ENCODE results near the gene TOMM40L. TPM values are rescaled to one million over a fixed set of nuclear protein-coding genes. Genes with fewer than 3 reads are reported as not detected.
"Not testable (repeated sequence)": the region's sequence is repeated elsewhere in the genome, so short reads cannot be mapped to it uniquely, and the experiment has no call there.

TOMM40L gene
- total and polyA plus RNA-seq, 8 donors = 9.2 to 15.6 (median 11.1) TPM

DNA sequence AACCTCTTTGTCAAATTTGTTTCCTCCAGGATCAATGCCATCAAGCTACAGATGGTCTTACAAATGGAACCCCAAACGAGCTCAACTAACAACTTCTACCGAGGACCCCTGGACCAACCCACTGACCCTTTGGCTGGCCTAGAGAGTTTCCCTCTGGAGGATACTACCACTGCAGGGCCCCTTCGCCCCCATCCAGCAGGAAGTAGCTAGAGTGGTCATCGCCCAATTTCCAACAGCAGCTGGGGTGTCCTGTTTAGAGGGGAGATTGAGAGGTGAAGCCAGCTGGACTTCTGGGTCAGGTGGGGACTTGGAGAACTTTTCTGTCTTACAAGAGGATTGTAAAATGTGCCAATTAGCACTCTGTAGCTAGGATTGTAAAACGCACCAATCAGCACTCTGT, 31.2 kb downstream of the TOMM40L start:
- H3K9me3 ChIP-seq = peaks cover 0 to 18% of the 10 kb centered on the region in 2 donors
- H3K4me3 ChIP-seq; intact Hi-C loops (cut with DNase I); H3K4me1 ChIP-seq; ATAC-seq; DNase-seq; H3K36me3 ChIP-seq; H3K27ac ChIP-seq: not testable (repeated sequence)
- H3K27me3 ChIP-seq = peaks cover 18 to 52% of the 10 kb centered on the region in 2 donors

GRCh38 chr1:161258439-161259344, 32.8 kb downstream of the TOMM40L start, which contains the start of gene PCP4L1:
Gene PCP4L1, plus strand, starts transcription at chr1:161258745. Its CDS starts 230 bp downstream, at chr1:161258975.
- ATAC-seq = peak; percentile 94
- H3K4me3 ChIP-seq = peak within 1 kb of the TSS; percentile 32 to 35
- peak; percentile 15 to 84 (median 58) for DNase-seq
- H3K36me3 ChIP-seq = no peaks in the 10 kb centered on the region
- no peak within 1 kb of the TSS for H3K27ac ChIP-seq
- peaks cover 4 to 9% of the 10 kb centered on the region in 2 donors for H3K4me1 ChIP-seq
- peaks cover 0 to 18% of the 10 kb centered on the region in 2 donors for H3K9me3 ChIP-seq
- intact Hi-C loops (cut with DNase I) = no loop called here
- no peak for TF ChIP-seq CTCF (IDR thresholded peaks at IDR 0.05)
- H3K27me3 ChIP-seq = peaks cover 18 to 53% of the 10 kb centered on the region in 2 donors

DNA sequence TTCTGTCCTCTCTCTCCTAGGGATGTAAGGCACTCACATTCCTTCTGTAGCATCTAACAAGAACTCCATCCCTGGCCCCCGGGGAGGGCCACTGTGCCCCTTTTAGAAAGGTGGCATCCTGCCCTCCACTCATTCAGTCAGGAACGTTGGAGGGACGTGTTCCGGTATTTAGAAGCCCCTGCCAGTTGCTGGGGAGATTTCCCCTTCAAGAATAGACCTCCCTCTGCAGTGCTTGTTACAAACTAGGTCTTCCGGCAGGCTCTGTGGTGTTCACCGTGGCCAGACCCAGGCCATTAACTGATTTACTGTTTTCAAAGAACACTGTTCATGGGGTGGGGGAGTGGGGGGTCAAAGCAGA, 33.5 kb downstream of the TOMM40L start:
- Histone ChIP-seq H3K9me3 (peaks cover 0 to 18% of the 10 kb centered on the region in 2 donors), H3K27ac (no peak overlapping the region), H3K27me3 (peaks cover 18 to 53% of the 10 kb centered on the region in 2 donors), H3K4me1 (peaks cover 4 to 9% of the 10 kb centered on the region in 2 donors), H3K36me3 (no peaks in the 10 kb centered on the region), H3K4me3 (no peak overlapping the region)
- intact Hi-C loops (cut with DNase I) = no loop called here
- no peak for TF ChIP-seq CTCF (IDR thresholded peaks at IDR 0.05)
- DNase-seq (no peak), ATAC-seq (no peak)

- H3K27me3 ChIP-seq = peaks cover 18 to 53% of the 10 kb centered on the region in 2 donors
- TF ChIP-seq CTCF (IDR thresholded peaks at IDR 0.05) = no peak
These were observed 33.9 kb downstream of the TOMM40L start for GRCh38 chr1:161259765-161260164.

DNA sequence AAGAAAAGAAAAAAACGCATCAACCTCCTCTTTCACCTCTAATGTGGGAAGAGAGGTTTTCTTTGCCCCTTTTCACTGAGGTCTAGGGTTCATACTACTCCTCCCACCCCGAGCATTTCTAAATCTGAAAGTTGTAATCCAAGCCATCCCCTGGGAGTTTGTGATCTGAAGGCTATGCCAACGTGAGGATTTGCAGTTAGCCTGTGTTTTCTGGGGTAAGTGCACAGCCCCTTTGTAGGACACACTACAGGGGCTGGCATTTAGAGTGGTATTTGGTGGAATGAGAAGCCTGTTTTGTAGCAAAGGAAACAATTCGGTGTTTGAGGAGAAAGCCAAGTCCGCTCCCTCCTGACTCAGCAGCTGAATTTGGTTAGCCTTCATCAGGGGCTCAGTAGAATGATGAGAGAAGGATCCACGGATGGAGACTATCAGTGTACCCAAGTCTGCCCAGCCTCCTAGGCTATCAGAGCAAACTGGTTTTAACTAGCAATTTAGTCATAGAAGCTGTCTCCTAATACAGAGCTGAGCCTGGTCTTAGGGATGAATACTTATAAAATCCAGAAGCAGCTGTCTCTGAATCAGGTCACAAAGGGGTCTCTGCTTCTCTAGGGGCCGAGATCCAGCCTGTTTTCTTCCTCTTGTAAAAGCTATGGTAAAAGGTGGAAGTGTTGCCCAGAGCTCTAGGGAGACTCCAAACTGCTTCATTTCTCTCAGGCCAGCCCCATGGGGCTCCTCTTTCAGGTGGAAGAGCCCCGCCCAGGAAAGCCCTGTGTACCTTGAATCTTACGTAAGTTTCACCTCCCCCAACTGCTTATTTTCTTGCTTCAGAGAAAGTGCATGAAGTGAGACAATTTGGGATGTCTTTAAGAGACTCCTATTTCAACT, 34.8 kb downstream of the TOMM40L start:
- Histone ChIP-seq H3K27ac (no peak overlapping the region), H3K4me1 (peaks cover 4 to 9% of the 10 kb centered on the region in 2 donors), H3K9me3 (peaks cover 0 to 18% of the 10 kb centered on the region in 2 donors), H3K27me3 (peaks cover 18 to 59% of the 10 kb centered on the region in 2 donors), H3K36me3 (no peaks in the 10 kb centered on the region), H3K4me3 (no peak overlapping the region)
- no peak for TF ChIP-seq CTCF (IDR thresholded peaks at IDR 0.05)
- ATAC-seq = peak; percentile 61
- peak in 1 of 4 donors; percentile 3 for DNase-seq
- intact Hi-C loops (cut with DNase I) = no loop called here

More at GRCh38 chr1:161259765-161260164, 33.9 kb downstream of the TOMM40L start:
- H3K4me1 ChIP-seq = peaks cover 4 to 9% of the 10 kb centered on the region in 2 donors
- H3K36me3 ChIP-seq = no peaks in the 10 kb centered on the region
- no peak overlapping the region for H3K4me3 ChIP-seq
- ATAC-seq (no peak), DNase-seq (no peak)
- intact Hi-C loops (cut with DNase I) = no loop called here
- peaks cover 0 to 18% of the 10 kb centered on the region in 2 donors for H3K9me3 ChIP-seq
- no peak overlapping the region for H3K27ac ChIP-seq
